ENCODE data around the gene CLDN9.

The CLDN9 gene

GRCh38 chr16:2976201-2976600 is 36.5 kb upstream of the CLDN9 start:
- H3K4me3 ChIP-seq (ENCODE audit: low read depth, low read length), result no peak overlapping the region
- no peak for TF ChIP-seq POLR2A (IDR thresholded peaks at IDR 0.05; ENCODE audit: extremely low read depth, insufficient read length)
- TF ChIP-seq, protein P1, sequence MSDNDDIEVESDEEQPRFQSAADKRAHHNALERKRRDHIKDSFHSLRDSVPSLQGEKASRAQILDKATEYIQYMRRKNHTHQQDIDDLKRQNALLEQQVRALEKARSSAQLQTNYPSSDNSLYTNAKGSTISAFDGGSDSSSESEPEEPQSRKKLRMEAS (IDR thresholded peaks at IDR 0.05; ENCODE audit: low read depth, low read length), result no peak
- no peak for DNase-seq (ENCODE audit: low read depth)

- TF ChIP-seq MYC (IDR thresholded peaks at IDR 0.05; ENCODE audit: low read depth, low read length), result no peak
- DNase-seq (ENCODE audit: low read depth), result no peak
- no peak overlapping the region for H3K4me3 ChIP-seq (ENCODE audit: low read depth, low read length)
Observed at GRCh38 chr16:2976673-2977072, 36.0 kb upstream of the CLDN9 start.

DNA sequence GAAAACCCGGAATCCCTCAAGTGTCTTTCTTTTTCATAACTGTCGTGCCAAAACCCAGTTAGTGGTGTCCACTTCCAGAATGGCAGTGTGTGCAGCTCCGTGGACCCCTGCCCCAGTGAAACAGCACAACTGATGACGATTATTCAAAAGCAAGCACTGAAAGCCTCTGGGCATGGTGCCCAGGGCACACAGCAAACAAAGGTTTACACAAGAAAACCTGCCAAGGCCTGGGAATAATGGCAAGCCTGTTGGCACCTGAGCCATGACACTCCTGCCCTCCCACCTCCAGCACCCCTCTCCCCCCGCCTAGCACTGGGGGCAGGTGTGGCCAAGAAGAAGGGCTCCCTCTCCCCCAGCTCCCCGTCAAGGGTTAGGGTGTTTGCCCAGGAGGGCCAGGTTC is 35.3 kb upstream of the CLDN9 start:
- no peak overlapping the region for H3K4me3 ChIP-seq (ENCODE audit: low read depth, low read length)
- DNase-seq (ENCODE audit: low read depth), result no peak
- TF ChIP-seq, protein P1 (IDR thresholded peaks at IDR 0.05; ENCODE audit: low read depth, low read length), result no peak
- TF ChIP-seq CTCF (IDR thresholded peaks at IDR 0.05; ENCODE audit: low read depth, low read length) (no peak), MYC (IDR thresholded peaks at IDR 0.05; ENCODE audit: low read depth, low read length) (no peak), POLR2A (IDR thresholded peaks at IDR 0.05; ENCODE audit: extremely low read depth, insufficient read length) (no peak)

- H3K4me3 ChIP-seq (ENCODE audit: low read depth, low read length), result peak overlapping the region; percentile 71
- TF ChIP-seq MYC (IDR thresholded peaks at IDR 0.05; ENCODE audit: low read depth, low read length) (no peak; the same call in 1 of the 2 replicates), POLR2A (IDR thresholded peaks at IDR 0.05; ENCODE audit: extremely low read depth, insufficient read length) (no peak), CTCF (IDR thresholded peaks at IDR 0.05; ENCODE audit: low read depth, low read length) (no peak)
- TF ChIP-seq, protein P1 (IDR thresholded peaks at IDR 0.05; ENCODE audit: low read depth, low read length), result no peak
- peak; percentile 60 for DNase-seq (ENCODE audit: low read depth)
Observed at GRCh38 chr16:2979669-2980226, 33.0 kb upstream of the CLDN9 start.

DNA sequence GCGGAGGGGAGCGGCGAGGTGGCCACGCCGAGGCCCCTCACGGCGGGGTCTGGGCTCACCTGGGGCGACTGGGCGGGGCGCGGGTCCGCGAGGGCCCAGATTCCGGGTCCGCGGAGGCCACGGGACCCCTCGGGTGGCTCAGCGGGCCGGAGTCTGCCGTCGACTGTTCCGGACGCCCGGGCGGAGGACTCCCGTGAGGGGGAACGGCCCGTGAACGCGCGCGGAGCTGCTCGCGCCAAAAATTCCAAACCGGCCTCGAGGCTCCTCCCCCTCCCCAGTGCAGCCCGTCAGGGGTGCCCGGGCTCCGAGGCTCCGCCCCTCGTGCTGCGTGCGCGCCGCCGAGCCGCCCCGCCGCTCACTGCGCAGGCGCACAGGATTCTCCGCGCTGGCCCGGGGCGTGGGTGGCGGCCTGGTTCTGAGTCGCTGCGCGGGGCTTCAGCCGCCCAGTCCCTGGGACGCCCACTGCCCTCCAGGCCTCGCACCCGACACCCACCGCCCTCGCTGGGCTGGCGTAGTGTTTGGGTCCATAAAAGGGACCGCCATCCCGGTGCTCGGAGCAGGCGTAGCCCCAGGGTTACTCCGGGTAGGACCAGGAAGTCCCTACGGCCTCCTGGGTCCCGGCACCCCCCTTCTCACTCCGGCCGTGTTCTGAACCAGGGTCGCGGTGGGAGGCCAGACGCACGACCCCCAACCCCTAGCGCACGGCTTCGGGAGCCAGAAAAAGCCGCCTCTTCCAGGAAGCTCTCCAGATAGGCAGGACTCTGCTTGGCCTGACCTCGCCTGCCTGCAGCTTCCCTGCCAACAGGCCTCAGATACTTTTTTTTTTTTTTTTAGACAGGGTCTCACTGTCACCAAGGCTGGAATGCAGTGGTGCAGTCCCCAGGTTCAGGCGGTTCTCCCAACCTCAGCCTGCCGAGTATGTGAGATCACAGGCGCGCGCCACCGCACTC is 32.2 kb upstream of the CLDN9 start, which contains the start of gene PKMYT1:
PKMYT1 (minus strand) TSS at position 220 of the 950 bp plus-strand sequence. CDS start 789 bp downstream, outside the sequence.
- H3K4me3 ChIP-seq (ENCODE audit: low read depth, low read length), result peak within 1 kb of the TSS; percentile 71
- peak; percentile 88 for DNase-seq (ENCODE audit: low read depth)
- 0 out of 2 replicates have a peak, but pooled peaks have one; percentile 58 for TF ChIP-seq MYC (IDR thresholded peaks at IDR 0.05; ENCODE audit: low read depth, low read length)
- no peak for TF ChIP-seq CTCF (IDR thresholded peaks at IDR 0.05; ENCODE audit: low read depth, low read length)
- peak; percentile 98 for TF ChIP-seq POLR2A (IDR thresholded peaks at IDR 0.05; ENCODE audit: extremely low read depth, insufficient read length)
- TF ChIP-seq, protein P1 (IDR thresholded peaks at IDR 0.05; ENCODE audit: low read depth, low read length), result peak; percentile 60; the same call in 1 of the 2 replicates

DNA sequence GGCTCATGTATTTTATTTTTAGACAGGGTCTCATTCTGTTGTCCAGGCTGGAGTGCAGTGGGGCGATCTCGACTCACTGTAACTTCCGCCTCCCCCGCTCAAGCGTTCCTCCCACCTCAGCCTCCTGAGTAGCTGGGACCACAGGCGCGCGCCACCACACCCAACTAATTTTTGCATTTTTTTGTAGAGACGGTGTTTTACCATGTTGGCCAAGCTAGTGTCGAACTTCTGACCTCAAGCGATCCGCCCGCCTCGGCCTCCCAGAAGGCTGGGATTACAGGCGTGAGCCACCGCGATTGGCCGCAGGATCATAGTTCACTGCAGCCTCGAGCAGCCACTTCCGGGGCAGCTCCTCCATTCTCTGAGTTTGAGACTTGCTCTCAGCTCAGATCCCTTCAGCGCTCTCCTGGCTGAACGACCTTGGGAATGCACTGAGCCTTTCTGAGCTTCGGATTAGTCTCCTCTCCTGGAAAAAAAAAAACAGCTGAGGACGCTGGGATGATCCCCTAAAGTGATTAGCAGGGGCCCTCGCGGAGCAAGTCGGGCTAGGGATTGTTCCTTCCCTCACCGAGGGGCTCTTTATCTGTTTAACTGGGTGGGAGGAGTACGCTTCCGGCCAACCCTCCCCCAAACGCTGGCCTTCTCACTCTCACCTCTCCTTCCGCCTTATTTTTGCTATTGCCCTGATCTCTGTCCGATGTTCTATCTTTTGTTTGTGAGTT is 31.4 kb upstream of the CLDN9 start:
- peak overlapping the region; percentile 69 for H3K4me3 ChIP-seq (ENCODE audit: low read depth, low read length)
- no peak for TF ChIP-seq CTCF (IDR thresholded peaks at IDR 0.05; ENCODE audit: low read depth, low read length)
- TF ChIP-seq POLR2A (IDR thresholded peaks at IDR 0.05; ENCODE audit: extremely low read depth, insufficient read length), result no peak
- TF ChIP-seq, protein P1 (IDR thresholded peaks at IDR 0.05; ENCODE audit: low read depth, low read length), result no peak
- no peak for TF ChIP-seq MYC (IDR thresholded peaks at IDR 0.05; ENCODE audit: low read depth, low read length)
- DNase-seq (ENCODE audit: low read depth), result no peak
